Activated CD4-positive, alpha-beta T cell treated with anti-CD3 and anti-CD28 coated beads, Interleukin-2, amount 10 ng/mL, durations not matched to agents 24 days and 14 days (primary cell): ENCODE results near the gene IL12B. TPM values are rescaled to one million over a fixed set of nuclear protein-coding genes. Genes with fewer than 3 reads are reported as not detected.

Experiments used
- DNase-seq: peaks from one replicate; pipeline ENCODE4 v3.0.0; 2022
- H3K27ac Mint-ChIP-seq: one replicate; pipeline ENCODE4 v1.8.0; 2022; ENCODE audit warnings: mild to moderate bottlenecking, mixed read lengths
- H3K27me3 Mint-ChIP-seq: one replicate; pipeline ENCODE4 v1.8.0; 2022; ENCODE audit warnings: mixed read lengths
- H3K36me3 Mint-ChIP-seq: one replicate; pipeline ENCODE4 v1.8.0; 2022; ENCODE audit warnings: low read depth, mild to moderate bottlenecking, mixed read lengths
- H3K4me1 Mint-ChIP-seq: one replicate; pipeline ENCODE4 v1.8.0; 2021; ENCODE audit warnings: mixed read lengths
- H3K4me3 Mint-ChIP-seq: one replicate; pipeline ENCODE4 v1.8.0; 2022; ENCODE audit warnings: mild to moderate bottlenecking, moderate library complexity, mixed read lengths
- H3K9me3 Mint-ChIP-seq: one replicate; pipeline ENCODE4 v1.8.0; 2021; ENCODE audit warnings: mixed read lengths
- intact Hi-C: fragments of 100-400 bp; cut with micrococcal nuclease; formaldehyde crosslinking; loops from one replicate; pipeline ENCODE4 v1.15.1; 2023
- total RNA-seq: library from RNA; stranded (reverse); gene quantifications from 2 replicates; pipeline ENCODE4 v1.2.3, GENCODE V29; 2022

Gene IL12B
- total RNA-seq, 1 donor from 2014 or later, result not detected

GRCh38 chr5:159322180-159322579 lies 8.1 kb downstream of the IL12B start:
- Mint-ChIP-seq H3K27ac (no peak overlapping the region), H3K4me3 (no peak overlapping the region), H3K4me1 (no peaks in the 10 kb centered on the region), H3K9me3 (no peaks in the 10 kb centered on the region), H3K36me3 (no peaks in the 10 kb centered on the region), H3K27me3 (peaks cover 25% of the 10 kb centered on the region)
- DNase-seq, result no peak
- intact Hi-C loops, result no loop called here

GRCh38 chr5:159319832-159320231 lies 10.5 kb downstream of the IL12B start:
- H3K4me1 Mint-ChIP-seq, result no peaks in the 10 kb centered on the region
- DNase-seq, result no peak
- no peaks in the 10 kb centered on the region for H3K9me3 Mint-ChIP-seq
- peaks cover 22% of the 10 kb centered on the region for H3K27me3 Mint-ChIP-seq
- intact Hi-C loops, result loop anchor here (5.0 kb wide), 1 partner anchor 113 kb away; the partner anchor contains the start of gene RNF145
- no peak overlapping the region for H3K4me3 Mint-ChIP-seq
- no peak overlapping the region for H3K27ac Mint-ChIP-seq
- H3K36me3 Mint-ChIP-seq, result no peaks in the 10 kb centered on the region

GRCh38 chr5:159319363-159319762 lies 10.9 kb downstream of the IL12B start:
- Mint-ChIP-seq H3K9me3 (no peaks in the 10 kb centered on the region), H3K36me3 (no peaks in the 10 kb centered on the region), H3K4me3 (no peak overlapping the region), H3K27ac (no peak overlapping the region), H3K4me1 (no peaks in the 10 kb centered on the region), H3K27me3 (peaks cover 18% of the 10 kb centered on the region)
- intact Hi-C loops, result loop anchor here (5.0 kb wide), 1 partner anchor 112 kb away; the partner anchor contains the start of gene RNF145
- DNase-seq, result no peak

- intact Hi-C loops, result loop anchor here (5.0 kb wide), 1 partner anchor 111 kb away; the partner anchor contains the start of gene RNF145
- H3K4me3 Mint-ChIP-seq, result no peak overlapping the region
These were observed 11.8 kb downstream of the IL12B start for GRCh38 chr5:159318448-159318847.

GRCh38 chr5:159317849-159318248 lies 12.4 kb downstream of the IL12B start:
- Mint-ChIP-seq H3K36me3 (no peaks in the 10 kb centered on the region), H3K27ac (no peak overlapping the region), H3K4me1 (no peaks in the 10 kb centered on the region), H3K9me3 (no peaks in the 10 kb centered on the region), H3K27me3 (peaks cover 28% of the 10 kb centered on the region), H3K4me3 (no peak overlapping the region)
- intact Hi-C loops, result loop anchor here (1.0 to 5.0 kb wide), 2 partner anchors 111 to 162 kb away; partner anchors contain the start of gene RNF145
- DNase-seq, result no peak

More at GRCh38 chr5:159318448-159318847, 11.8 kb downstream of the IL12B start:
- H3K36me3 Mint-ChIP-seq, result no peaks in the 10 kb centered on the region
- no peak overlapping the region for H3K27ac Mint-ChIP-seq
- H3K4me1 Mint-ChIP-seq, result no peaks in the 10 kb centered on the region
- no peaks in the 10 kb centered on the region for H3K9me3 Mint-ChIP-seq
- no peak for DNase-seq
- peaks cover 22% of the 10 kb centered on the region for H3K27me3 Mint-ChIP-seq

- H3K36me3 Mint-ChIP-seq, result no peaks in the 10 kb centered on the region
- no peaks in the 10 kb centered on the region for H3K9me3 Mint-ChIP-seq
- peak; percentile 81 for DNase-seq
- peaks cover 34% of the 10 kb centered on the region for H3K27me3 Mint-ChIP-seq
- intact Hi-C loops, result loop anchor here (1.0 to 5.0 kb wide), 2 partner anchors 109 to 160 kb away; partner anchors contain the start of gene RNF145
- no peaks in the 10 kb centered on the region for H3K4me1 Mint-ChIP-seq
- no peak overlapping the region for H3K4me3 Mint-ChIP-seq
- H3K27ac Mint-ChIP-seq, result no peak overlapping the region
These were observed 13.5 kb downstream of the IL12B start for GRCh38 chr5:159316519-159317383.

GRCh38 chr5:159313197-159313596 lies 17.1 kb downstream of the IL12B start:
- Mint-ChIP-seq H3K36me3 (no peaks in the 10 kb centered on the region), H3K4me1 (peaks cover 4% of the 10 kb centered on the region), H3K9me3 (no peaks in the 10 kb centered on the region), H3K4me3 (no peak overlapping the region), H3K27me3 (peaks cover 52% of the 10 kb centered on the region), H3K27ac (no peak overlapping the region)
- DNase-seq, result no peak
- intact Hi-C loops, result no loop called here

GRCh38 chr5:159311063-159311462 lies 19.2 kb downstream of the IL12B start:
- Mint-ChIP-seq H3K36me3 (no peaks in the 10 kb centered on the region), H3K9me3 (no peaks in the 10 kb centered on the region), H3K4me1 (peaks cover 4% of the 10 kb centered on the region), H3K4me3 (no peak overlapping the region), H3K27ac (no peak overlapping the region), H3K27me3 (peaks cover 58% of the 10 kb centered on the region)
- intact Hi-C loops, result no loop called here
- no peak for DNase-seq

GRCh38 chr5:159310511-159310910 lies 19.8 kb downstream of the IL12B start:
- intact Hi-C loops, result no loop called here
- Mint-ChIP-seq H3K9me3 (no peaks in the 10 kb centered on the region), H3K36me3 (no peaks in the 10 kb centered on the region)

GRCh38 chr5:159309689-159310433 lies 20.4 kb downstream of the IL12B start:
- H3K36me3 Mint-ChIP-seq, result no peaks in the 10 kb centered on the region
- DNase-seq, result no peak
- peaks cover 59% of the 10 kb centered on the region for H3K27me3 Mint-ChIP-seq
- H3K4me3 Mint-ChIP-seq, result no peak overlapping the region
- H3K9me3 Mint-ChIP-seq, result no peaks in the 10 kb centered on the region
- peaks cover 4% of the 10 kb centered on the region for H3K4me1 Mint-ChIP-seq
- intact Hi-C loops, result no loop called here
- H3K27ac Mint-ChIP-seq, result peak overlapping the region; percentile 30

More at GRCh38 chr5:159310511-159310910, 19.8 kb downstream of the IL12B start:
- peaks cover 57% of the 10 kb centered on the region for H3K27me3 Mint-ChIP-seq
- peaks cover 4% of the 10 kb centered on the region for H3K4me1 Mint-ChIP-seq
- peak; percentile 68 for DNase-seq
- no peak overlapping the region for H3K27ac Mint-ChIP-seq
- H3K4me3 Mint-ChIP-seq, result peak overlapping the region; percentile 22

GRCh38 chr5:159304961-159305595 lies 25.2 kb downstream of the IL12B start:
- intact Hi-C loops, result no loop called here

GRCh38 chr5:159303286-159303685 lies 27.0 kb downstream of the IL12B start:
- Mint-ChIP-seq H3K27ac (no peak overlapping the region), H3K27me3 (peaks cover 36% of the 10 kb centered on the region), H3K4me1 (no peaks in the 10 kb centered on the region), H3K36me3 (peaks cover 2% of the 10 kb centered on the region), H3K4me3 (no peak overlapping the region), H3K9me3 (peaks cover 28% of the 10 kb centered on the region)
- DNase-seq, result no peak
- intact Hi-C loops, result no loop called here

More at GRCh38 chr5:159304961-159305595, 25.2 kb downstream of the IL12B start:
- Mint-ChIP-seq H3K9me3 (peaks cover 19% of the 10 kb centered on the region), H3K27ac (no peak overlapping the region), H3K27me3 (peaks cover 49% of the 10 kb centered on the region), H3K36me3 (peaks cover 2% of the 10 kb centered on the region), H3K4me3 (no peak overlapping the region), H3K4me1 (no peaks in the 10 kb centered on the region)
- no peak for DNase-seq
